Kidney epithelial cell (primary cell): ENCODE results near the gene D2HGDH. TPM values are rescaled to one million over a fixed set of nuclear protein-coding genes. Genes with fewer than 3 reads are reported as not detected.

Experiments
- DNase-seq: peaks from one replicate; pipeline ENCODE4 v3.0.0-alpha.2; 2010; ENCODE audit warnings: low read depth
- H3K27me3 ChIP-seq: 2 replicates; pipeline ENCODE4 v1.6.0; 2011; ENCODE audit warnings: low read length; ENCODE audit not compliant: control insufficient read depth, insufficient read depth
- H3K36me3 ChIP-seq: 2 replicates; pipeline ENCODE4 v1.5.1; 2011; ENCODE audit warnings: low read length; ENCODE audit not compliant: control insufficient read depth, insufficient read depth
- H3K4me3 ChIP-seq: 2 replicates; pipeline ENCODE4 v1.5.1; 2011; ENCODE audit warnings: low read depth, mild to moderate bottlenecking, control low read depth, low read length
- CTCF ChIP-seq: IDR thresholded peaks from 2 replicates; pipeline ENCODE4 v1.5.1; 2011; ENCODE audit warnings: mild to moderate bottlenecking, moderate library complexity, low read length, control low read depth, inconsistent platforms; ENCODE audit not compliant: insufficient read depth, poor library complexity, severe bottlenecking
- total RNA-seq: library from RNA; depleted of rRNA; stranded (reverse); fragments of >200 nt; gene quantifications from 2 replicates; pipeline ENCODE4 v1.2.3, GENCODE V29; 2015

The D2HGDH gene
- total RNA-seq, 1 donor from 2014 or later = 16.5 TPM

- no peak for DNase-seq
- H3K4me3 ChIP-seq = no peak overlapping the region
- H3K36me3 ChIP-seq = no peaks in the 10 kb centered on the region
- TF ChIP-seq CTCF = no peak
- peaks cover 23% of the 10 kb centered on the region for H3K27me3 ChIP-seq
Observed at GRCh38 chr2:241769819-241770184, 35.4 kb downstream of the D2HGDH start.

- Histone ChIP-seq H3K4me3 (no peak overlapping the region), H3K36me3 (no peaks in the 10 kb centered on the region)
- no peak for TF ChIP-seq CTCF
Observed at GRCh38 chr2:241770185-241770935, 35.9 kb downstream of the D2HGDH start.

GRCh38 chr2:241770936-241771285 lies 36.5 kb downstream of the D2HGDH start:
- Histone ChIP-seq H3K4me3 (no peak overlapping the region), H3K27me3 (peaks cover 32% of the 10 kb centered on the region), H3K36me3 (no peaks in the 10 kb centered on the region)
- no peak for DNase-seq
- TF ChIP-seq CTCF = no peak

More at GRCh38 chr2:241770185-241770935, 35.9 kb downstream of the D2HGDH start:
- peaks cover 28% of the 10 kb centered on the region for H3K27me3 ChIP-seq
- no peak for DNase-seq

GRCh38 chr2:241771286-241772062 lies 37.0 kb downstream of the D2HGDH start:
- no peak for DNase-seq
- peaks cover 33% of the 10 kb centered on the region for H3K27me3 ChIP-seq
- no peak for TF ChIP-seq CTCF
- no peak overlapping the region for H3K4me3 ChIP-seq
- H3K36me3 ChIP-seq = no peaks in the 10 kb centered on the region

- Histone ChIP-seq H3K4me3 (no peak overlapping the region), H3K27me3 (peaks cover 39% of the 10 kb centered on the region), H3K36me3 (no peaks in the 10 kb centered on the region)
- TF ChIP-seq CTCF = no peak
- no peak for DNase-seq
Observed at GRCh38 chr2:241772063-241772499, 37.7 kb downstream of the D2HGDH start.
